Activated T-cell treated with anti-CD3 and anti-CD28 coated beads, Interleukin-2, amount 50 U/mL, for 1 hour (primary cell): ENCODE measurements around the gene TP63.

Source experiments
- DNase-seq: peaks from one replicate; pipeline ENCODE4 v3.0.0-alpha.2; 2020

Gene TP63

DNA sequence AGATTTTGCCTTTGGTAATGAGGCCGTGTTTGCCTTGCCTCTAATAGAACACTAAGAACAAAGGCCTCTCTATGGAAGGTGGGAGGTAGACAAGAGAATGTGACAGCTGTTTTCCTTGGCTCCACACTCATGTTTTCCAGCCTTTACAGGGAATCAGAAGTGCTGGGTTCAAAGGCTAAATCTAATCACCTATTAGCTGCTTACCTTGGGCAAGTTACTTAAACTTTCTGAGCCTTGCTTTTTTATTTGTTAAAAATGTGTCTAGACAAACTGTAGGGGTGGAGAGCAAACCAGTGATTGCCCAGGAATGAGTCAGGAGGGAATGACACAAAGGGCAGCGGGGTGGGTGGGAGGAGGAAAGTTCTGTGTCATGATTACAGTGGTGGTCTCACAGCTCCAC lies 310.5 kb downstream of the TP63 start:
- no peak for DNase-seq

DNA sequence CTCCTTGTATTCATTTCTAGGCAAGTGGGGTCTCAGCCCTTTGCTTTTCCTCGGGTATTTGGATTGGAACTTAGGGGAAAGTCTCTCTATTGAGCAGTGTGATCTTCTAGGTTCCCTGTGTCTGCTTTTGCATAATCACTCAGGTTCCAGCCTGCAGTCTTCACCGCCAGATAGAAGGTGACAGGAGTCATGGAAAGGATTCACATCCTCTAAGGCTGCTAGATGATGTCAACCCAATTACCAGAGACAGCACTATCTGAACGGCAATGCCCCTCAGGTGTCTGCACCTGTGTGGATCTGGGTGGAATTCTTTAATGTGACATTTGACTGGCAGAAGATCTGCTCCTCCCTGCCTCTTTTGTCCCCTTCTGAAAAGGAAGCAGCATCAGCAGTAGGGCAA lies 311.8 kb downstream of the TP63 start:
- DNase-seq, result no peak

DNA sequence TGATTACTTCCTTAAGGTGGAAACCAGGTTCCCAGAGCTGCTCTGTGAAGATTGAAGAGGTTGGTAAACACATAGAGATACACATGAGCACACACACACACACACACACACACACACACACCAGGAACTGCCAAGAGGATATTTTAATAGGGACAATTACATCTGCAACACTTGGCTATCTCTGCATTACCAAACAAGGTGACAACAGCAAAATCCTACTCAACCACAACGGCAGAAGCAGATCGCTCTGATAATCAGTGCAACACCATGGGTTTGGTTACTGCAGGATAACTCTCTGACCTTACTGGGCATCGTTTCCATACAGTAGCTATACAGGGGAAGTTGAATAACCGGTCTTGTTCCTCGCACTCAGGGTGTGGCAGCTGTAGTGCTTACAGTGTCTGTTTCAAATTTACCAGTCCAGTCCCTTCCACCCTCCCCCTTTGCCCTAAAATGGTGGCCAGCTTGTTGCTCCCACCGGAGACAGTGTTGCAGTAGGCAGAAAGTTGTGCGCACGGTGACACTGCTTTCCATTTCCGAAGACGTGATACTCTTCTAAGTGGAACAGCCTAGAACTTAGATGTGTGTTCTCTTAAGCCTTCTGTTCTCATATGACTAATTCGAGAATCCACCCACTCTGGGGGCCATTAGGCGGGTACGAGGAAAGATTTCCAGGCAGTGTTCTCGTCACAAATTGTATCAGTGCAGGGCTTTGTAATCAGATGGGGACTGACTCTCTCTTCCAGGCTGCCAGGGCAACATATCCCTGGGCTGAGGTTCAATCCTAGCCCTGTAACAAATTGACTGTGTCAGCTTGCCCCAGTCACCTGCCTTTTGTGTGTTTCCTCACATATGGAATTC lies 313.3 kb downstream of the TP63 start:
- DNase-seq, result no peak

DNA sequence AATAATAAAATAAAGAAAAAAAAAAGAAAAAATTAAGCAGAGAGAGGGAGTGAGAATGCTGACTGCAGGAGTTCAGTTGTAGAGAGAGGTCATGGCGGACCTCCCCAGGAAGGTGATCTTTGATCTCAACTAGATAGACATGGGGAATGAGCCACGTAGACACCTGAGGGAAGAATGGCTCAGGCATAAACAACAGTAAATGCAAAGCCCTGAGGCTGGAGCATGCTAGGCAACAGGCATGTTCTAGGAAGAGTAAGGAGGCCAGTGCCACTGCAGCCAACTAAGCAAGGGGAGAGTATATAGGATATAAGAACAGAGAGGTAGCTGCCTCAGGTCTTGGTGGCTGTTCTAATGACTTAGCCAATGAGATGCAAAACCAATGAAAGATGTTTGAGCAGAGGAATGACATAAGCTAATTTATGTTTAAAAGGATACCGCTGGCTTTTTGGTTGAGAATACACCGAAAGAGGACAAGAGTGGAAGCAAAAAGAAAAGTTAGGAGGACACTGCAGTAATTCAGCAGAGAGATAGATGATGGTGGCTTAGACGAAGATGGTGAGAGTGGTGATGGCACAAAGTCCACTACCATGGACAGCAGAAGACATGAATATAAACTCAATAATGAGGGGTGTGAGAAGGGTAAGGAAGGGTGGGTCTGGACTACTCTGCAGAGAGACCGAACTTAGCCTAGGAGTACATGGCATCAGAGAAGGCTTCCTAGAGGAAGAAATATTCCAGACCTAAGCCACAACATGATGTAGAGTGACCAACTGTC lies 314.9 kb downstream of the TP63 start:
- no peak for DNase-seq
